ENCODE measurements around the gene LINC00237. TPM values are rescaled to one million over a fixed set of nuclear protein-coding genes. Genes with fewer than 3 reads are reported as not detected.

LINC00237 gene
- total RNA-seq, 1 experiment from 2014 or later, result 0.90 TPM

GRCh38 chr20:21075471-21075870 is 30.7 kb downstream of the LINC00237 start:
- no peak overlapping the region for H4K91ac ChIP-seq (ENCODE audit: insufficient read length, low read depth, low read length)
- Mint-ChIP-seq H3K4me3 (no peak overlapping the region), H3K27me3 (ENCODE audit: low read depth) (no peaks in the 10 kb centered on the region), H3K27ac (no peak overlapping the region), H3K9me3 (no peaks in the 10 kb centered on the region), H3K36me3 (ENCODE audit: insufficient read depth in 1 of 3, low read depth in 3 of 3) (no peaks in the 10 kb centered on the region), H3K4me1 (peaks cover 3 to 6% of the 10 kb centered on the region in 2 experiments; a peak in 3 of 4 replicates)
- H3K23ac ChIP-seq (ENCODE audit: insufficient read length, low read depth, low read length), result no peak overlapping the region
- H3K79me2 ChIP-seq (ENCODE audit: insufficient read depth, low read length), result no peaks in the 10 kb centered on the region
- H2AFZ ChIP-seq (ENCODE audit: low read length), result no peak overlapping the region
- no peak overlapping the region for H2BK12ac ChIP-seq (ENCODE audit: insufficient read length, low read depth, low read length)
- TF ChIP-seq CTCF (conservative IDR thresholded peaks at IDR 0.05), result no peak
- H3K56ac ChIP-seq (ENCODE audit: insufficient read length, low read depth, low read length), result no peak overlapping the region
- no peaks in the 10 kb centered on the region for H4K20me1 ChIP-seq (ENCODE audit: control insufficient read depth, insufficient read depth, insufficient read length)
- no peak overlapping the region for H4K5ac ChIP-seq (ENCODE audit: insufficient read length, low read depth, low read length)
- H3K4me1 ChIP-seq (ENCODE audit: insufficient read depth, low read length), result no peaks in the 10 kb centered on the region
- H3K4ac ChIP-seq (ENCODE audit: low read depth, low read length), result no peak overlapping the region
- H3K9ac ChIP-seq (ENCODE audit: extremely low read depth, insufficient read length, low read length), result no peak overlapping the region
- H2BK5ac ChIP-seq (ENCODE audit: insufficient read length, low read length), result no peak overlapping the region
- WGBS (ENCODE audit: extremely low coverage, insufficient read length, low lambda C conversion rate), result no CpG with 5 or more reads among the region's 6 CpGs
- H2BK120ac ChIP-seq (ENCODE audit: low read depth, low read length, poor library complexity, severe bottlenecking), result no peak overlapping the region
- no peak overlapping the region for H3K27ac ChIP-seq (ENCODE audit: insufficient read length, low read depth, low read length)
- no peaks in the 10 kb centered on the region for H3K27me3 ChIP-seq (ENCODE audit: insufficient read depth, low read length)
- H2BK20ac ChIP-seq (ENCODE audit: low read depth, low read length, poor library complexity, severe bottlenecking), result no peak overlapping the region
- no peak overlapping the region for H2BK15ac ChIP-seq (ENCODE audit: low read depth, low read length)
- H3K79me1 ChIP-seq (ENCODE audit: insufficient read depth, low read depth, low read length, poor library complexity, severe bottlenecking), result no peaks in the 10 kb centered on the region
- H3K9me3 ChIP-seq (ENCODE audit: control insufficient read depth, low read depth, low read length), result no peaks in the 10 kb centered on the region
- no peak overlapping the region for H2AK5ac ChIP-seq (ENCODE audit: insufficient read length, low read length)
- no peak overlapping the region for H3K18ac ChIP-seq (ENCODE audit: insufficient read length, low read depth, low read length)
- no peak overlapping the region for H4K8ac ChIP-seq (replicated peaks; ENCODE audit: insufficient read length, low read depth, low read length)
- no peak for DNase-seq
- H3K23me2 ChIP-seq (ENCODE audit: insufficient read length, low read depth, low read length, poor library complexity, severe bottlenecking), result no peaks in the 10 kb centered on the region
- H3K4me2 ChIP-seq (ENCODE audit: insufficient read depth, insufficient read length, low read length), result no peak overlapping the region
- no peak overlapping the region for H3T11ph ChIP-seq (ENCODE audit: low read length)
- no peak overlapping the region for H3K14ac ChIP-seq (ENCODE audit: insufficient read depth, low read length)

Data from H9 (cell line).